H9 (cell line): ENCODE measurements around the gene RANBP3. TPM values are rescaled to one million over a fixed set of nuclear protein-coding genes. Genes with fewer than 3 reads are reported as not detected.
A peak's percentile ranks its signal among the peaks of the same experiment; 100 is the strongest.

Source experiments
- DNase-seq: peaks from one replicate; pipeline ENCODE4 v3.0.0-alpha.2; 2017
- H2AFZ ChIP-seq: one replicate; pipeline ENCODE4 v1.6.1; 2013; ENCODE audit warnings: mild to moderate bottlenecking, low read length, control low read depth, moderate library complexity
- H2AK5ac ChIP-seq: 2 replicates; pipeline ENCODE4 v1.6.1; 2013; ENCODE audit warnings: low read length, control low read depth, mixed read lengths; ENCODE audit not compliant: insufficient read length
- H2BK120ac ChIP-seq: one replicate; pipeline ENCODE4 v1.6.1; 2013; ENCODE audit warnings: low read depth, mild to moderate bottlenecking, low read length, control low read depth, inconsistent platforms; ENCODE audit not compliant: poor library complexity, severe bottlenecking
- H2BK12ac ChIP-seq: 2 replicates; pipeline ENCODE4 v1.6.1; 2013; ENCODE audit warnings: low read length, control low read depth, mixed read lengths, low read depth; ENCODE audit not compliant: insufficient read length
- H2BK15ac ChIP-seq: 2 replicates; pipeline ENCODE4 v1.6.1; 2013; ENCODE audit warnings: low read depth, low read length, control low read depth
- H2BK20ac ChIP-seq: one replicate; pipeline ENCODE4 v1.6.1; 2013; ENCODE audit warnings: low read depth, mild to moderate bottlenecking, low read length, control low read depth, inconsistent platforms; ENCODE audit not compliant: poor library complexity, severe bottlenecking
- H2BK5ac ChIP-seq: 2 replicates; pipeline ENCODE4 v1.6.1; 2013; ENCODE audit warnings: low read length, control low read depth, mixed read lengths; ENCODE audit not compliant: insufficient read length
- H3K14ac ChIP-seq: 2 replicates; pipeline ENCODE4 v1.6.1; 2013; ENCODE audit warnings: low read length, control low read depth; ENCODE audit not compliant: insufficient read depth
- H3K18ac ChIP-seq: 2 replicates; pipeline ENCODE4 v1.6.1; 2013; ENCODE audit warnings: low read depth, mild to moderate bottlenecking, mixed read lengths, low read length, control low read depth; ENCODE audit not compliant: insufficient read length
- H3K23ac ChIP-seq: 2 replicates; pipeline ENCODE4 v1.6.1; 2013; ENCODE audit warnings: low read length, control low read depth, mixed read lengths, low read depth; ENCODE audit not compliant: insufficient read length
- H3K23me2 ChIP-seq: 2 replicates; pipeline ENCODE4 v1.6.1; 2013; ENCODE audit warnings: low read depth, mild to moderate bottlenecking, mixed read lengths, low read length, control low read depth; ENCODE audit not compliant: insufficient read length, poor library complexity, severe bottlenecking
- H3K27ac ChIP-seq: 2 replicates; pipeline ENCODE4 v1.5.1; 2013; ENCODE audit warnings: low read length, control low read depth, mixed read lengths, low read depth; ENCODE audit not compliant: insufficient read length
- H3K27me3 ChIP-seq: 2 replicates; pipeline ENCODE4 v1.6.1; 2013; ENCODE audit warnings: low read length, control low read depth, inconsistent platforms; ENCODE audit not compliant: insufficient read depth
- H3K4ac ChIP-seq: 2 replicates; pipeline ENCODE4 v1.6.1; 2013; ENCODE audit warnings: low read depth, mild to moderate bottlenecking, control low read depth, inconsistent platforms, low read length, moderate library complexity
- H3K4me1 ChIP-seq: 2 replicates; pipeline ENCODE4 v1.6.1; 2013; ENCODE audit warnings: low read length, control low read depth, inconsistent platforms; ENCODE audit not compliant: insufficient read depth
- H3K4me2 ChIP-seq: 2 replicates; pipeline ENCODE4 v1.6.1; 2013; ENCODE audit warnings: low read length, control low read depth, mixed read lengths; ENCODE audit not compliant: insufficient read length, insufficient read depth
- H3K56ac ChIP-seq: 2 replicates; pipeline ENCODE4 v1.6.1; 2013; ENCODE audit warnings: low read depth, mild to moderate bottlenecking, mixed read lengths, low read length, control low read depth; ENCODE audit not compliant: insufficient read length
- H3K79me1 ChIP-seq: 2 replicates; pipeline ENCODE4 v1.6.1; 2013; ENCODE audit warnings: low read depth, mild to moderate bottlenecking, moderate library complexity, low read length, control low read depth, inconsistent platforms; ENCODE audit not compliant: insufficient read depth, poor library complexity, severe bottlenecking
- H3K79me2 ChIP-seq: 2 replicates; pipeline ENCODE4 v1.6.1; 2013; ENCODE audit warnings: low read length, control low read depth, inconsistent platforms; ENCODE audit not compliant: insufficient read depth
- H3K9ac ChIP-seq: 2 replicates; pipeline ENCODE4 v1.6.1; 2013; ENCODE audit warnings: low read length, control low read depth, mixed read lengths; ENCODE audit not compliant: insufficient read length; ENCODE audit errors: extremely low read depth
- H3K9me3 ChIP-seq: one replicate; pipeline ENCODE4 v1.6.1; 2013; ENCODE audit warnings: low read depth, low read length, inconsistent platforms; ENCODE audit not compliant: control insufficient read depth
- H3T11ph ChIP-seq: one replicate; pipeline ENCODE4 v1.6.1; 2013; ENCODE audit warnings: mild to moderate bottlenecking, low read length, control low read depth, inconsistent platforms
- H4K20me1 ChIP-seq: one replicate; pipeline ENCODE4 v1.6.1; 2013; ENCODE audit not compliant: control insufficient read depth, insufficient read length, insufficient read depth
- H4K5ac ChIP-seq: 2 replicates; pipeline ENCODE4 v1.6.1; 2013; ENCODE audit warnings: low read depth, mild to moderate bottlenecking, mixed read lengths, low read length, control low read depth; ENCODE audit not compliant: insufficient read length
- H4K8ac ChIP-seq: replicated peaks from 2 replicates; pipeline ENCODE4 v1.6.1; 2013; ENCODE audit warnings: low read length, control low read depth, mixed read lengths, low read depth; ENCODE audit not compliant: insufficient read length
- H4K91ac ChIP-seq: 2 replicates; pipeline ENCODE4 v1.6.1; 2013; ENCODE audit warnings: low read depth, mild to moderate bottlenecking, moderate library complexity, mixed read lengths, low read length, control low read depth; ENCODE audit not compliant: insufficient read length
- H3K27ac Mint-ChIP-seq, 3 experiments: 2 replicates in 2 of 3; 3 replicates in 1 of 3; pipeline ENCODE4 v1.8.0; 2020 to 2021; ENCODE audit warnings: mixed read lengths in 3 of 3, mild to moderate bottlenecking in 1 of 3, moderate library complexity in 1 of 3
- H3K27me3 Mint-ChIP-seq: 2 replicates; pipeline ENCODE4 v1.8.0; 2021; ENCODE audit warnings: low read depth, mild to moderate bottlenecking, moderate library complexity, mixed read lengths
- H3K36me3 Mint-ChIP-seq, 3 experiments: 2 replicates in 2 of 3; 3 replicates in 1 of 3; pipeline ENCODE4 v1.8.0; 2020 to 2021; ENCODE audit warnings: low read depth in 3 of 3, mixed read lengths in 3 of 3; ENCODE audit not compliant: insufficient read depth in 1 of 3
- H3K4me1 Mint-ChIP-seq, 2 experiments: 2 replicates each; pipeline ENCODE4 v1.8.0; 2020; ENCODE audit warnings: mixed read lengths in 2 of 2
- H3K4me3 Mint-ChIP-seq, 2 experiments: 2 replicates in 1 of 2; 3 replicates in 1 of 2; pipeline ENCODE4 v1.8.0; 2020 to 2021; ENCODE audit warnings: mild to moderate bottlenecking in 2 of 2, mixed read lengths in 2 of 2, moderate library complexity in 1 of 2
- H3K9me3 Mint-ChIP-seq, 2 experiments: 2 replicates in 1 of 2; 3 replicates in 1 of 2; pipeline ENCODE4 v1.8.0; 2020; ENCODE audit warnings: mild to moderate bottlenecking in 2 of 2, mixed read lengths in 2 of 2, moderate library complexity in 1 of 2
- CTCF ChIP-seq: fragments of 200-600 bp; sonication (generic); conservative IDR thresholded peaks from 3 replicates; pipeline ENCODE4 v1.8.0; 2021; ENCODE audit warnings: antibody characterized with exemption, mild to moderate bottlenecking
- WGBS: extraction: QIAGEN DNeasy Blood & Tissue Kit; methylation state at CpG from one replicate; pipeline ENCODE4 v1.1.7; 2013; ENCODE audit warnings: missing lambda C conversion rate, low lambda C conversion rate, mixed read lengths; ENCODE audit not compliant: insufficient read length; ENCODE audit errors: extremely low coverage; 5-methylcytosine and 5-hydroxymethylcytosine counted together
- total RNA-seq: library from RNA; stranded (reverse); gene quantifications from 2 replicates; pipeline ENCODE4 v1.2.1, GENCODE V29; 2021

Gene RANBP3
- total RNA-seq, 1 experiment from 2014 or later = 86.5 TPM

GRCh38 chr19:5960005-5961001 is 17.6 kb downstream of the RANBP3 start:
- Histone ChIP-seq H2AFZ (no peak overlapping the region), H2BK5ac (no peak overlapping the region), H2AK5ac (no peak overlapping the region), H3K9me3 (no peaks in the 10 kb centered on the region), H4K20me1 (peaks cover 5% of the 10 kb centered on the region), H3K23ac (no peak overlapping the region), H3K79me2 (peaks cover 48% of the 10 kb centered on the region; the same call in 1 of the 2 replicates), H3K4me2 (no peak overlapping the region), H3T11ph (no peak overlapping the region), H4K5ac (no peak overlapping the region), H4K8ac (no peak overlapping the region), H3K27me3 (no peaks in the 10 kb centered on the region), H3K27ac (no peak overlapping the region), H2BK120ac (no peak overlapping the region), H3K79me1 (peaks cover 4% of the 10 kb centered on the region), H3K18ac (no peak overlapping the region), H3K23me2 (no peaks in the 10 kb centered on the region), H2BK12ac (no peak overlapping the region), H3K4ac (no peak overlapping the region), H4K91ac (no peak overlapping the region), H3K4me1 (peaks cover 10% of the 10 kb centered on the region; the same call in 1 of the 2 replicates), H3K9ac (no peak overlapping the region), H3K56ac (no peak overlapping the region), H2BK20ac (no peak overlapping the region), H2BK15ac (no peak overlapping the region), H3K14ac (no peak overlapping the region)
- no peak for TF ChIP-seq CTCF
- peak overlapping the region in 2 of 3 experiments; percentile 11 to 23; a peak in 3 of 7 replicates for H3K27ac Mint-ChIP-seq
- no peak overlapping the region for H3K4me3 Mint-ChIP-seq
- H3K9me3 Mint-ChIP-seq = no peaks in the 10 kb centered on the region
- no CpG with 5 or more reads among the region's 18 CpGs for WGBS
- H3K4me1 Mint-ChIP-seq = peaks cover 54 to 58% of the 10 kb centered on the region in 2 experiments
- no peaks in the 10 kb centered on the region for H3K27me3 Mint-ChIP-seq
- H3K36me3 Mint-ChIP-seq = no peaks in the 10 kb centered on the region; a peak in 1 of 7 replicates
- DNase-seq = no peak
